ENCODE measurements around the gene REPIN1.

REPIN1 gene

DNA sequence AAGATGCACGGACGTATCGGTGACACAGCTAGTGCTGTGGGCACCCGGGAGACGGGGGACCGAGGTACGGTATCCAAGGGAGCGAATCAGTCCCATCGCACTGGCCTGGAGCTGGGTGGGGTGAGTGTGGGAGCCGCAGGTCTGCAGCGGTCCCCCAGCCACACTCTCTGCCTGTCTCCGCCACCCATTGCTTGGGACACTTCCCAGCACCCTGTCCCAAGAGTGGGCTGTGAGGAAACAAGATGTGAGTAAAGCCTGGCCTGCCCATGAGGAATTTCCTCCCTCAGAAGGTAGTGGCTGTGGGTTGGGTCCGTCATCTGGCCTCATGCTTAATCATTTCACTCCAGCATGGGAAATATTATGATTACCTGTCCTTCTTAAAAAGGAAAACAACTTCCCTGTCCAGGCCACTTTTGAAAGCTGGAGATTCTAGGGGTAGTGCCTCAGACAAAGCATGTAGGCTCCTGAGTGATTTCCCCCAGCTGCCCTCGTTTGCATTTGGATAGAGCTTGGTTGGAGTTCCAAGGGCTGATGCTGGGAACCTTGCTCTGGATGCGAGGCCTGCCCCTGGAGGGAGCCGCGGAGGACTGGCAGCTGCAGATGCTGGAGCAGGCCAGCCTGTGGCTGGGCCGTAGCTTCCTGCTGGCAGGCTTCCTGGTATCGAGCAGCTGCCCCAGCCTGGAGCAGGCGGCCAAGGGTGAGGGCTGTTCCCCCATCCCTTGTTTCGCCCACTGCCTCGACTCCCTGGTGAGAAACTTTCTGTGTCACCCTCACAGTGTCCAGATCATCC lies 39.1 kb upstream of the REPIN1 start (continued):
- TF ChIP-seq, protein P1, sequence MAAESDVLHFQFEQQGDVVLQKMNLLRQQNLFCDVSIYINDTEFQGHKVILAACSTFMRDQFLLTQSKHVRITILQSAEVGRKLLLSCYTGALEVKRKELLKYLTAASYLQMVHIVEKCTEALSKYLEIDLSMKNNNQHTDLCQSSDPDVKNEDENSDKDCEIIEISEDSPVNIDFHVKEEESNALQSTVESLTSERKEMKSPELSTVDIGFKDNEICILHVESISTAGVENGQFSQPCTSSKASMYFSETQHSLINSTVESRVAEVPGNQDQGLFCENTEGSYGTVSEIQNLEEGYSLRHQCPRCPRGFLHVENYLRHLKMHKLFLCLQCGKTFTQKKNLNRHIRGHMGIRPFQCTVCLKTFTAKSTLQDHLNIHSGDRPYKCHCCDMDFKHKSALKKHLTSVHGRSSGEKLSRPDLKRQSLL (tag by site-specific recombination; IDR thresholded peaks at IDR 0.05) = no peak
- TF ChIP-seq ZNF433 (tag by site-specific recombination; IDR thresholded peaks at IDR 0.05; ENCODE audit: low read depth) = no peak
- TF ChIP-seq ZSCAN16 (tag by site-specific recombination; IDR thresholded peaks at IDR 0.05) = no peak
- TF ChIP-seq ZBTB1 (tag by site-specific recombination; IDR thresholded peaks at IDR 0.05) = no peak

DNA sequence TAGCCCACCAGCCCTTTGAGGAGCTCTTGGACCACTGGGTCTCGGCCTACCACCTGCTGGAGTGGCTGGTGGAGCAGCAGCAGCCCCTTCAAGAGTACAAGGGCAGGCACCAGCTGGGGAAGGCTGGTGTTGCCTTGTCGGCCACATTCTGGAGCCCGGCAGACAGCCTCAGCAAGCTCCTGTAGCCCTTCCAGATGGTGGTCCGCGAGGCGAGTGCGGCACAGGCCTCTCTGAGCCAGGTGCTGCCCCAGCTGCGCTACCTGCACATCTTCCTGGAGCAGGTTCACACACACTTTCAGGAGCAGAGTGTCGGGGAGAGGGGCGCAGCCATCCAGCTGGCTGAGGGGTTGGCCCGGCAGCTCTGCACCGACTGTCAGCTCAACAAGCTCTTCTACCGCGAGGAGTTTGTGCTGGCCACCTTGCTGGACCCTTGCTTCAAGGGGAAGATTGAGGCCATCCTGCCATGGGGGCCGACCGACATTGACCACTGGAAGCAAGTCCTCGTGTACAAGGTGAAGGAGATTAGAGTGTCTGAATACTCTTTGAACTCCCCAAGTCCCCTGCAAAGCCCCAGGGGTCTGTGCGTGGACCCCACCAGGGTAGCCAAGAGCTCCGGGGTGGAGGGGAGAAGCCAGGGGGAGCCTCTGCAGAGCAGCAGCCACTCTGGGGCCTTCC lies 38.3 kb upstream of the REPIN1 start:
- H3K9me3 ChIP-seq (ENCODE audit: control insufficient read depth, insufficient read depth, low read depth, low read length) = no peaks in the 10 kb centered on the region
- H3K27ac ChIP-seq (ENCODE audit: extremely low read depth, low read depth, low read length) = no peak overlapping the region
- H3K4me3 ChIP-seq (ENCODE audit: low read depth, low read length) = no peak overlapping the region
- no peaks in the 10 kb centered on the region for H3K4me1 ChIP-seq (ENCODE audit: control insufficient read depth, insufficient read depth, low read length)
- peaks cover 8 to 89% of the 10 kb centered on the region in 2 experiments for H3K36me3 ChIP-seq (ENCODE audit: control insufficient read depth in 2 of 2, insufficient read depth in 1 of 2, low read length in 2 of 2)
- ChIA-PET CTCF (interaction anchor here (1.4 kb wide), 1 partner anchor 13 kb away, joined by 5 read pairs; no protein-coding TSS in a partner anchor), POLR2A (no interaction called here)
- TF ChIP-seq ZBTB1 (tag by site-specific recombination; IDR thresholded peaks at IDR 0.05) (no peak), ZFP3 (tag by site-specific recombination; IDR thresholded peaks at IDR 0.05; ENCODE audit: low read depth) (no peak), ZNF76 (tag by site-specific recombination; IDR thresholded peaks at IDR 0.05; ENCODE audit: borderline replicate concordance, low read depth) (no peak), ZSCAN16 (tag by site-specific recombination; IDR thresholded peaks at IDR 0.05) (no peak), REPIN1 (tag by site-specific recombination; IDR thresholded peaks at IDR 0.05; ENCODE audit: low read depth) (no peak), HOXD13 (CRISPR knock-in tag; IDR thresholded peaks at IDR 0.05; ENCODE audit: borderline replicate concordance) (no peak), KLF9 (tag by site-specific recombination; IDR thresholded peaks at IDR 0.05; ENCODE audit: low read depth) (no peak), ZNF24 (tag by site-specific recombination; IDR thresholded peaks at IDR 0.05) (no peak)
- TF ChIP-seq, protein P2, sequence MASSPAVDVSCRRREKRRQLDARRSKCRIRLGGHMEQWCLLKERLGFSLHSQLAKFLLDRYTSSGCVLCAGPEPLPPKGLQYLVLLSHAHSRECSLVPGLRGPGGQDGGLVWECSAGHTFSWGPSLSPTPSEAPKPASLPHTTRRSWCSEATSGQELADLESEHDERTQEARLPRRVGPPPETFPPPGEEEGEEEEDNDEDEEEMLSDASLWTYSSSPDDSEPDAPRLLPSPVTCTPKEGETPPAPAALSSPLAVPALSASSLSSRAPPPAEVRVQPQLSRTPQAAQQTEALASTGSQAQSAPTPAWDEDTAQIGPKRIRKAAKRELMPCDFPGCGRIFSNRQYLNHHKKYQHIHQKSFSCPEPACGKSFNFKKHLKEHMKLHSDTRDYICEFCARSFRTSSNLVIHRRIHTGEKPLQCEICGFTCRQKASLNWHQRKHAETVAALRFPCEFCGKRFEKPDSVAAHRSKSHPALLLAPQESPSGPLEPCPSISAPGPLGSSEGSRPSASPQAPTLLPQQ (tag by site-specific recombination; IDR thresholded peaks at IDR 0.05) = no peak
- TF ChIP-seq, protein P3, sequence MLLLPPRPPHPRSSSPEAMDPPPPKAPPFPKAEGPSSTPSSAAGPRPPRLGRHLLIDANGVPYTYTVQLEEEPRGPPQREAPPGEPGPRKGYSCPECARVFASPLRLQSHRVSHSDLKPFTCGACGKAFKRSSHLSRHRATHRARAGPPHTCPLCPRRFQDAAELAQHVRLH (tag by site-specific recombination; IDR thresholded peaks at IDR 0.05) = no peak
- TF ChIP-seq, protein P4, sequence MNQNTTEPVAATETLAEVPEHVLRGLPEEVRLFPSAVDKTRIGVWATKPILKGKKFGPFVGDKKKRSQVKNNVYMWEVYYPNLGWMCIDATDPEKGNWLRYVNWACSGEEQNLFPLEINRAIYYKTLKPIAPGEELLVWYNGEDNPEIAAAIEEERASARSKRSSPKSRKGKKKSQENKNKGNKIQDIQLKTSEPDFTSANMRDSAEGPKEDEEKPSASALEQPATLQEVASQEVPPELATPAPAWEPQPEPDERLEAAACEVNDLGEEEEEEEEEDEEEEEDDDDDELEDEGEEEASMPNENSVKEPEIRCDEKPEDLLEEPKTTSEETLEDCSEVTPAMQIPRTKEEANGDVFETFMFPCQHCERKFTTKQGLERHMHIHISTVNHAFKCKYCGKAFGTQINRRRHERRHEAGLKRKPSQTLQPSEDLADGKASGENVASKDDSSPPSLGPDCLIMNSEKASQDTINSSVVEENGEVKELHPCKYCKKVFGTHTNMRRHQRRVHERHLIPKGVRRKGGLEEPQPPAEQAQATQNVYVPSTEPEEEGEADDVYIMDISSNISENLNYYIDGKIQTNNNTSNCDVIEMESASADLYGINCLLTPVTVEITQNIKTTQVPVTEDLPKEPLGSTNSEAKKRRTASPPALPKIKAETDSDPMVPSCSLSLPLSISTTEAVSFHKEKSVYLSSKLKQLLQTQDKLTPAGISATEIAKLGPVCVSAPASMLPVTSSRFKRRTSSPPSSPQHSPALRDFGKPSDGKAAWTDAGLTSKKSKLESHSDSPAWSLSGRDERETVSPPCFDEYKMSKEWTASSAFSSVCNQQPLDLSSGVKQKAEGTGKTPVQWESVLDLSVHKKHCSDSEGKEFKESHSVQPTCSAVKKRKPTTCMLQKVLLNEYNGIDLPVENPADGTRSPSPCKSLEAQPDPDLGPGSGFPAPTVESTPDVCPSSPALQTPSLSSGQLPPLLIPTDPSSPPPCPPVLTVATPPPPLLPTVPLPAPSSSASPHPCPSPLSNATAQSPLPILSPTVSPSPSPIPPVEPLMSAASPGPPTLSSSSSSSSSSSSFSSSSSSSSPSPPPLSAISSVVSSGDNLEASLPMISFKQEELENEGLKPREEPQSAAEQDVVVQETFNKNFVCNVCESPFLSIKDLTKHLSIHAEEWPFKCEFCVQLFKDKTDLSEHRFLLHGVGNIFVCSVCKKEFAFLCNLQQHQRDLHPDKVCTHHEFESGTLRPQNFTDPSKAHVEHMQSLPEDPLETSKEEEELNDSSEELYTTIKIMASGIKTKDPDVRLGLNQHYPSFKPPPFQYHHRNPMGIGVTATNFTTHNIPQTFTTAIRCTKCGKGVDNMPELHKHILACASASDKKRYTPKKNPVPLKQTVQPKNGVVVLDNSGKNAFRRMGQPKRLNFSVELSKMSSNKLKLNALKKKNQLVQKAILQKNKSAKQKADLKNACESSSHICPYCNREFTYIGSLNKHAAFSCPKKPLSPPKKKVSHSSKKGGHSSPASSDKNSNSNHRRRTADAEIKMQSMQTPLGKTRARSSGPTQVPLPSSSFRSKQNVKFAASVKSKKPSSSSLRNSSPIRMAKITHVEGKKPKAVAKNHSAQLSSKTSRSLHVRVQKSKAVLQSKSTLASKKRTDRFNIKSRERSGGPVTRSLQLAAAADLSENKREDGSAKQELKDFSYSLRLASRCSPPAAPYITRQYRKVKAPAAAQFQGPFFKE (tag by site-specific recombination; IDR thresholded peaks at IDR 0.05; ENCODE audit: borderline replicate concordance) = no peak
- TF ChIP-seq, protein P5, sequence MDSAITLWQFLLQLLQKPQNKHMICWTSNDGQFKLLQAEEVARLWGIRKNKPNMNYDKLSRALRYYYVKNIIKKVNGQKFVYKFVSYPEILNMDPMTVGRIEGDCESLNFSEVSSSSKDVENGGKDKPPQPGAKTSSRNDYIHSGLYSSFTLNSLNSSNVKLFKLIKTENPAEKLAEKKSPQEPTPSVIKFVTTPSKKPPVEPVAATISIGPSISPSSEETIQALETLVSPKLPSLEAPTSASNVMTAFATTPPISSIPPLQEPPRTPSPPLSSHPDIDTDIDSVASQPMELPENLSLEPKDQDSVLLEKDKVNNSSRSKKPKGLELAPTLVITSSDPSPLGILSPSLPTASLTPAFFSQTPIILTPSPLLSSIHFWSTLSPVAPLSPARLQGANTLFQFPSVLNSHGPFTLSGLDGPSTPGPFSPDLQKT (IDR thresholded peaks at IDR 0.05; ENCODE audit: borderline replicate concordance, low read depth, low read length) = no peak
